Hepatic stellate cell (primary cell): ENCODE results near the gene TRIM13.

Experiments
- DNase-seq: peaks from one replicate; pipeline ENCODE4 v3.0.0; 2011; ENCODE audit warnings: low spot score

The TRIM13 gene

GRCh38 chr13:49996161-49996915, 504 bp upstream of the TRIM13 start:
- peak; percentile 87 for DNase-seq

DNA sequence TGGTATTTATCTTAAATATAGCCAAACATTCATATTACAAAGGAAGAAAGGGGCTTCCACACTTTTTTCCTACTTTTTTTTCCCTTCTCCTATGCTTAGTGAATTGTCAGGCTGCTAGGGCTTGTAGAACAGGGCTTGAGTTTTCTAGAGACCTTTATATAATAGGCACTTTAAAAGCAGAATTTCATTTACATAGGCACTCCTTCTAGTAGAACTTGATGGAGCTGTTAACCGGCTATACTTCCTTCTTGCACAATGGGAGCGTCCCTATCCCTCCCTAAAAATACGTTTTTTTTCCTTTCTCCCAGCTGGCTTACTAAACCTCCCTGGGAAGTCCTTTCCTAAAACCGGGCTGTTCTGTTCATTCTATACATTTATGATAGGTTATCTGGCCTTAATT, 1.1 kb downstream of the TRIM13 start:
- no peak for DNase-seq

- DNase-seq, result no peak
Measured at GRCh38 chr13:49998714-49999624, 2.1 kb downstream of the TRIM13 start.

DNA sequence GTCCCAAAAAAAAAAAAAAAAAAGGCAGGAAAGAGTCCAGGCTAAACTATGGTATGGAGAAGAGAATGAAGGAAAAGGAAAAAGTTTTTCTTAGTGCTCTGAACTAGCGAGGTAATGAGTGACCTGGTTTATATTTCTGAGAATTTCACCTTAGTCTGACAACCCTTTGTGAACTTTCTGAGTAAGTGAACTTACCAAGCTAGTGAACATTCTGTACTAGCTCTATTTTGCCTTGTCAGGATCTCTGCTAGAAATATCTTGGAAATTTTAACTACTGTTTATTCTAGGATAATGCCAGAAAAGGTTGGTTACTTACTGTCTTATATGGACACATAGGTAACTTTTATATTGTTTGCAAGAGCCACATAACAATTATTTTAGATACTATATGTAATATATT, 4.4 kb downstream of the TRIM13 start:
- no peak for DNase-seq

- DNase-seq, result no peak
Measured at GRCh38 chr13:50006426-50007135, 9.7 kb downstream of the TRIM13 start.

- no peak for DNase-seq
Measured at GRCh38 chr13:50011461-50011860, 14.6 kb downstream of the TRIM13 start.

- no peak for DNase-seq
Measured at GRCh38 chr13:50012396-50013169, 15.7 kb downstream of the TRIM13 start.

DNA sequence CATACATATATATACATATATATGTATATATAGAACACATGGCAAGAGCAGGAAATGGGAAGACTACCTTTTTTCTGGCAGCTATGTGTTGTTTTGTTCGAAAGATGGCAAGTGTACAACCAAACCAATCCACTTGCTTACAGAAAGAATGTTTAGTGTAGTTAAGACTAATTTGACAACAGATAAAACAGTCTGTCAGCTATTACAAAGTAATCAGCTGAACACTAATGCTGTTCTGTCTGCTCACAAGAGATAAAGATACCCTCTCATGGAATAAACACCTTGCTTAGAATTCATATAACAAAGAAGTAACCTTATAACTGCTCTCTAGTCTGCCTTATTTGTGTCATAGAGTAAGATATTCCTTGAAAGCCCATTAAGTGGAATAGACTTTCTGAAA, 17.5 kb downstream of the TRIM13 start:
- no peak for DNase-seq

DNA sequence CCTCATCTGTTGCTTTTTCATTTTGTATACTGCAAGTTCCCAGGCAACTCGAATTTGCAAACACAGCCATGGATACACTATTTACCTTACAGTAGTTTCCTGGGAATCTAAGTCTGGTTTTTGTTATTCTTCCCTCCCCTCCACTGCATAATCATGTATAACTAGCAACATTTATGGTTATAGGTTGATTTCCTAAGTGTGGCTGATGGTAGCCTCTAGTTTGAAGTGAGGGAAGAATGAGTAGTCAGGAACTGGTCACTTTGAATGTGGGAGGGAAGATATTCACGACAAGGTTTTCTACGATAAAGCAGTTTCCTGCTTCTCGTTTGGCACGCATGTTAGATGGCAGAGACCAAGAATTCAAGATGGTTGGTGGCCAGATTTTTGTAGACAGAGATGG, 18.4 kb downstream of the TRIM13 start, which contains the start of gene KCNRG:
Gene KCNRG (plus strand): TSS at position 187 of the 400 bp plus-strand sequence. CDS start 50 bp downstream, at position 237.
- DNase-seq, result no peak

DNA sequence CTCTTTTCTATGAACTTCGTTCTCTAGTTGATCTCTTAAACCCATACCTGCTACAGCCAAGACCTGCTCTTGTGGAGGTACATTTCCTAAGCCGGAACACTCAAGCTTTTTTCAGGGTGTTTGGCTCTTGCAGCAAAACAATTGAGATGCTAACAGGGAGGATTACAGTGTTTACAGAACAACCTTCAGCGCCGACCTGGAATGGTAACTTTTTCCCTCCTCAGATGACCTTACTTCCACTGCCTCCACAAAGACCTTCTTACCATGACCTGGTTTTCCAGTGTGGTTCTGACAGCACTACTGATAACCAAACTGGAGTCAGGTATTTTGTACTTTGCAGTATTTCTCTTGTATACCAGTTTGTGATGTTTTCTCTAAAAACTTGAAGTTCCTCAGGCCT, 18.9 kb downstream of the TRIM13 start:
- DNase-seq, result no peak

DNA sequence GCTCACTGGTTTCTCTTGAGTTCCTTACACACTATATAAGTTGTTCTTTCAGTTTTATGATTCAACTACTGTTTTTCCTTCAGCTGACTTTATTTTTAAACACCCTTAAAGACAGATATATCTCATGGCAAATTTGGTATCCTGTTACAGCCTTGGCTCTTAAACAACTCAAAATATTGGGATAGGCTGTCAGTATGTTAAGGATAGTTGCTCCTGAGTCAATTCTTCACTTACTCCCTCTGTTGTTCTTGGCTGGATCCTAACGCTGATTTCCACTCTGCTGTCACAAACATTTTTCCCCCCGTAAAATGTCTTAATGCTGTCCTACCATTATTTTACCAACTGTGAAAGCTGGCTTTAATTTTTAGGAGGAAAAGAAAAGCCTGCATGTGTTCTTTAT, 19.6 kb downstream of the TRIM13 start:
- DNase-seq, result no peak

GRCh38 chr13:50017819-50018218, 21.0 kb downstream of the TRIM13 start:
- DNase-seq, result no peak

GRCh38 chr13:50025436-50025835, 28.6 kb downstream of the TRIM13 start:
- no peak for DNase-seq

GRCh38 chr13:50026788-50027473, 30.1 kb downstream of the TRIM13 start:
- no peak for DNase-seq

DNA sequence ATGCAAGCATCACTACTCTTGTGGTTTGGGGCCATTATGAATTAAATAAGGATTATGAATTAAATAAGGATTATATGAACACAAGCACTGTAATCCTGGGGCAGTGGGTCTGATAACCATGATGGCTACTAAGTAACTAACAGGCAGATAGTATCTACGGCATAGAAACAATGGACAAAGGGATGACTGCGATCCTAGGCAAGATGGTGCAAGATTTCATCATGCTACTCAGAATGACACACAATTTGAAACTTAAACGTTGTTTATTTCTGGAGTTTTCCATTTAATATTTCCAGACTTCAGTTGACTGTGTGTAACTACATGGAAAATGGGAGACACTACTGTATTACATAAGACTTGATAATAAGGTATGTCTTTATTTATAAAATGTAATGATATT, 33.5 kb downstream of the TRIM13 start:
- DNase-seq, result no peak

DNA sequence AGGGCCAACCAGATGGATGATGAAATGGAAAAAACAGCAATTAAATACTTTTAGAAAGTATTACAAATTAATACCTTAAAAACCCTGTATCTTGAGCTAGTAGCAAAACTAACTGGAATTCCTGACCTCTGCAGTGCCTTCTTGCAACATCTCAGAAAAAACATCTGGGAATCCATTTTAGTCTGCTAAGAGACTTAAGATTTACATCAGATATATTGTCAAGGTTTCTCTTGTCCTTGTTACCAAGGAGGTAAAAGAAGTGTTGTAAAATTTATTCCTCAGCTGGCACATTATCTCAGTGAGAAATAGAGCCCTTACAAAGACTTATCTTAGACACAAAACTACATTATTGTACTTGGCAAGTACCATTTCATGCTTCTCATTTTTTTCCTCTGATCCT, 36.9 kb downstream of the TRIM13 start:
- DNase-seq, result no peak

- DNase-seq, result no peak
Measured at GRCh38 chr13:50037788-50038187, 40.9 kb downstream of the TRIM13 start.

- no peak for DNase-seq
Measured at GRCh38 chr13:50038266-50038665, 41.4 kb downstream of the TRIM13 start.

GRCh38 chr13:50052478-50052877, 55.6 kb downstream of the TRIM13 start:
- no peak for DNase-seq

DNA sequence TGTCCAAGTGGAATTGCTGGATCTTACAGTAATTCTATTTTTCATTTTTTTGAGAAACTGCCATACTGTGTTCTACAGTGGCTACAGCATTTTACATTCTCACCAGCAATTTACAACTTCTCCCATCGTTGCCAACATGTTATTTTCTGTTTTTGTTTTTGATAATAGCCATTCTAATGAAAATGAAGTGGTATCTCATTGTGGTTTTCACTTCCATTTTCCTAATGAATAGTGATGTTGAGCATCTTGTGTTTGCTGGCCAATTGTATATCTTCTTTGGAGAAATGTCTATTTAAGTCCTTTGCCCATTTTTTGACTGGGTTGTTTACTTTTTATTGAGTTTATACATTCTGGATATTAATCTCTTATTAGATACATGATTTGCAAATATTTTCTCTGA, 57.0 kb downstream of the TRIM13 start:
- DNase-seq, result no peak

DNA sequence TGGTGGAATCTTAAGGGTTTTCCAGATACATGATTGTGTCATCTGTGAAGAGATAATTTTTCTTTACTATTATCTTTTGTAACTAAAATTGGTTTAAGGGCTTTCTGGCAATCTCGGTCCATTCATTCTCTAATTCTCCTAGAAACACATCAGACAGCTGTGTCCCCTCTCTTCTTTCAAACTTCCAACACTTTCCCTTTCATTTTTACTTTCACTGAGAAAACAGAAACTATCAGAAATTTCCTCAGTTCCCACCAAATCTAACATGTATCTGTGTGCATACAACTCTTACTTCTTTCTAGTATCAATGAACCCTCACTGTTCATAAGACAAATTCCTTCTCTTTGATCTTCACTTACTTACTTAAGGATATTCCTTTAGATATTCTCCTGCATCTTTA, 58.6 kb downstream of the TRIM13 start:
- DNase-seq, result no peak
